Heart left ventricle (tissue), 16 donors: ENCODE data around the gene SSPN. TPM values are rescaled to one million over a fixed set of nuclear protein-coding genes. Genes with fewer than 3 reads are reported as not detected.

ENCODE experiments used
- ATAC-seq, 4 donors: fragments of 200-7000 bp; cut with Tn5 transposase; one replicate each; pipeline ENCODE4 v1.9.1; 2020 to 2022; ENCODE audit warnings: moderate library complexity in 4 of 4, mild to moderate bottlenecking in 3 of 4, moderate number of reproducible peaks in 1 of 4
- DNase-seq, 5 donors: peaks; one replicate each; pipeline ENCODE4 v3.0.0-alpha.2; 2020
- H3K27ac ChIP-seq, 12 donors: fragments of 200-600 bp; sonication (generic) in 4 of 12; one replicate each; pipeline versions ENCODE4 v1.5.0 to v1.8.0; 2016 to 2022; ENCODE audit warnings: mild to moderate bottlenecking in 2 of 12
- H3K27me3 ChIP-seq, 9 donors: fragments of 200-600 bp; sonication (generic) in 2 of 9; one replicate each; pipeline versions ENCODE4 v1.5.1 to v1.8.0; 2016 to 2022; ENCODE audit warnings: mild to moderate bottlenecking in 3 of 9
- H3K36me3 ChIP-seq, 9 donors: fragments of 200-600 bp; sonication (generic) in 2 of 9; one replicate each; pipeline versions ENCODE4 v1.5.0 to v1.8.0; 2018 to 2022; ENCODE audit warnings: mild to moderate bottlenecking in 2 of 9
- H3K4me1 ChIP-seq, 12 donors: fragments of 200-600 bp; sonication (generic) in 4 of 12; one replicate each; pipeline versions ENCODE4 v1.5.0 to v1.8.0; 2016 to 2022; ENCODE audit warnings: mild to moderate bottlenecking in 3 of 12
- H3K4me3 ChIP-seq, 12 donors: fragments of 200-600 bp; sonication (generic) in 4 of 12; one replicate each; pipeline versions ENCODE4 v1.5.0 to v1.8.0; 2017 to 2022; ENCODE audit warnings: mild to moderate bottlenecking in 9 of 12, moderate library complexity in 4 of 12
- H3K9me3 ChIP-seq, 12 donors: fragments of 200-600 bp; sonication (generic) in 4 of 12; one replicate each; pipeline versions ENCODE4 v1.5.0 to v1.8.0; 2016 to 2022; ENCODE audit warnings: mild to moderate bottlenecking in 1 of 12
- CTCF ChIP-seq, 12 donors: fragments of 200-600 bp; sonication (generic) in 4 of 12; IDR thresholded peaks; one replicate each; pipeline versions ENCODE4 v1.5.0 to v1.8.0; 2018 to 2022; ENCODE audit warnings: antibody characterized with exemption in 12 of 12, mild to moderate bottlenecking in 5 of 12
- POLR2A ChIP-seq, 2 donors: fragments of 450-650 bp; IDR thresholded peaks; one replicate each; pipeline ENCODE4 v1.6.1; 2017; ENCODE audit warnings: antibody characterized with exemption in 2 of 2, mild to moderate bottlenecking in 2 of 2, moderate library complexity in 2 of 2
- WGBS, 4 donors: extraction: QIAGEN DNeasy Blood & Tissue Kit in 2 of 4; methylation state at CpG; one replicate each; pipeline versions ENCODE4 v1.1.5 to v1.1.7; 2013 to 2018; 5-methylcytosine and 5-hydroxymethylcytosine counted together
- intact Hi-C, 10 donors: fragments of 100-400 bp; cut with DNase I; formaldehyde crosslinking; loops; one replicate each; pipeline versions ENCODE4 v1.11.1 to v1.14.2; 2022
- polyA plus RNA-seq, 2 donors: library from polyadenylated mRNA; stranded (reverse); fragments of 200-250 nt; gene quantifications; one replicate each; pipeline ENCODE4 v1.2.3, GENCODE V29; 2013
- total RNA-seq, 9 donors: library from RNA; depleted of rRNA in 2 of 9; stranded (reverse); fragments of >200 nt in 2 of 9; fragmentation: NEBNext Ultra II Directional in 3 of 9; extraction: Animal tissue kit (Norgen Biotek cat#: 25700) in 3 of 9; gene quantifications; one replicate each; pipeline versions ENCODE4 v1.1.0 to v1.2.4, GENCODE V29; 2016 to 2023
- donor health status: ischemic (EF 13 %, LVEDD 7.1; RV severe dilation, severe dysfunction).
- donor health status: healthy with polysubstance abuse.
- donor health status: DM: no; HTN: yes; CAD: no.
- donor health status: DM: no; HTN: no; CAD: no.
- donor health status: ischemic (EF 25% LVEDD 6.9; RV normal size, moderate dysfunction).
- donor health status: ischemic (EF 25% LVEDD 5.7; RV mildly dilated, moderate dysfunction).
- donor health status: healthy.
- donor health status: DM: yes; HTN: yes; CAD: no.
- donor health status: ischemic (EF 35%, LVEDD 5.7; RV mildly dilated, moderate dysfunction).
- donor health status: nonischemic (EF 11% LVEDD 7.7; RV severe dilation, severe dysfunction).
- donor health status: DM: yes; HTN: yes; CAD: no.
- donor health status: PGD.
- donor health status: ischemic (EF 29% LVEDD 5.4; RV normal size, mild dysfunction).
- donor health status: nonischemic (EF 23%, LVEDD 6.1; RV moderate dilation, normal function).

Gene SSPN
- total and polyA plus RNA-seq, 11 donors, result 7.5 to 109 (median 56.1) TPM

GRCh38 chr12:26182377-26182776, 13.0 kb upstream of the SSPN start:
- Histone ChIP-seq H3K36me3 (no peaks in the 10 kb centered on the region), H3K9me3 (no peaks in the 10 kb centered on the region), H3K4me1 (peaks cover 0 to 3% (median 0%) of the 10 kb centered on the region in 12 donors), H3K27ac (no peak overlapping the region), H3K27me3 (peaks cover 0 to 5% (median 0%) of the 10 kb centered on the region in 9 donors), H3K4me3 (no peak overlapping the region)
- intact Hi-C loops, result no loop called here
- ATAC-seq, result no peak
- no peak for DNase-seq
- 82 to 93% (median 84%) methylated on average over 2 of the region's 2 CpGs for WGBS, 4 donors
- no peak for TF ChIP-seq CTCF (IDR thresholded peaks at IDR 0.05)

GRCh38 chr12:26185532-26186320, 9.6 kb upstream of the SSPN start:
- Histone ChIP-seq H3K9me3 (peaks cover 0 to 3% (median 0%) of the 10 kb centered on the region in 12 donors), H3K4me3 (no peak overlapping the region), H3K27me3 (peaks cover 0 to 5% (median 0%) of the 10 kb centered on the region in 9 donors), H3K27ac (no peak overlapping the region), H3K4me1 (peaks cover 0 to 8% (median 0%) of the 10 kb centered on the region in 12 donors), H3K36me3 (no peaks in the 10 kb centered on the region)
- ATAC-seq (no peak), DNase-seq (no peak)
- 57 to 78% (median 77%) methylated on average over 7 of the region's 7 CpGs for WGBS, 4 donors
- no peak for TF ChIP-seq POLR2A (IDR thresholded peaks at IDR 0.05)
- TF ChIP-seq CTCF (IDR thresholded peaks at IDR 0.05), result no peak
- intact Hi-C loops, result no loop called here

- Histone ChIP-seq H3K4me1 (peaks cover 0 to 8% (median 0%) of the 10 kb centered on the region in 12 donors), H3K27ac (no peak overlapping the region), H3K4me3 (no peak overlapping the region), H3K36me3 (no peaks in the 10 kb centered on the region), H3K27me3 (peaks cover 0 to 5% (median 0%) of the 10 kb centered on the region in 9 donors), H3K9me3 (peaks cover 0 to 3% (median 0%) of the 10 kb centered on the region in 12 donors)
- 37 to 62% (median 41%) methylated on average over 8 of the region's 8 CpGs for WGBS, 4 donors
- intact Hi-C loops, result no loop called here
- TF ChIP-seq POLR2A (IDR thresholded peaks at IDR 0.05) (no peak), CTCF (IDR thresholded peaks at IDR 0.05) (peak in 2 of 12 donors; percentile 20 to 24)
- DNase-seq (no peak), ATAC-seq (no peak)
Observed at GRCh38 chr12:26187014-26187798, 8.2 kb upstream of the SSPN start.

GRCh38 chr12:26188127-26188526, 7.2 kb upstream of the SSPN start:
- Histone ChIP-seq H3K4me3 (no peak overlapping the region), H3K4me1 (peaks cover 0 to 8% (median 0%) of the 10 kb centered on the region in 12 donors), H3K27ac (no peak overlapping the region), H3K27me3 (peaks cover 0 to under 1% (median 0%) of the 10 kb centered on the region in 9 donors), H3K36me3 (no peaks in the 10 kb centered on the region), H3K9me3 (peaks cover 0 to 3% (median 0%) of the 10 kb centered on the region in 12 donors)
- intact Hi-C loops, result no loop called here
- TF ChIP-seq POLR2A (IDR thresholded peaks at IDR 0.05) (no peak), CTCF (IDR thresholded peaks at IDR 0.05) (no peak)
- ATAC-seq, result no peak
- DNase-seq, result no peak
- 47 to 63% (median 52%) methylated on average over 1 of the region's 1 CpG for WGBS, 4 donors
